GM19099 (cell line): ENCODE results near the gene FMN2.

Experiments used
- POLR2A ChIP-seq: IDR thresholded peaks from 3 replicates; pipeline ENCODE4 v1.6.1; 2011; ENCODE audit warnings: low read depth; ENCODE audit not compliant: insufficient read length; ENCODE audit errors: extremely low read depth

The FMN2 gene

GRCh38 chr1:240496356-240496755 is 404.7 kb downstream of the FMN2 start:
- no peak for TF ChIP-seq POLR2A

GRCh38 chr1:240496941-240497340 is 405.3 kb downstream of the FMN2 start:
- TF ChIP-seq POLR2A: no peak

GRCh38 chr1:240497908-240498307 is 406.2 kb downstream of the FMN2 start:
- TF ChIP-seq POLR2A: no peak

GRCh38 chr1:240498335-240498734 is 406.7 kb downstream of the FMN2 start:
- TF ChIP-seq POLR2A: no peak

GRCh38 chr1:240499012-240499411 is 407.3 kb downstream of the FMN2 start:
- TF ChIP-seq POLR2A: no peak

- no peak for TF ChIP-seq POLR2A
Observed at GRCh38 chr1:240500647-240501046, 409.0 kb downstream of the FMN2 start.

GRCh38 chr1:240501115-240501514 is 409.4 kb downstream of the FMN2 start:
- TF ChIP-seq POLR2A: no peak

- TF ChIP-seq POLR2A: no peak
Observed at GRCh38 chr1:240503036-240503435, 411.4 kb downstream of the FMN2 start.

GRCh38 chr1:240503558-240503957 is 411.9 kb downstream of the FMN2 start:
- TF ChIP-seq POLR2A: no peak

GRCh38 chr1:240506176-240506575 is 414.5 kb downstream of the FMN2 start:
- TF ChIP-seq POLR2A: no peak

GRCh38 chr1:240508201-240508600 is 416.5 kb downstream of the FMN2 start:
- TF ChIP-seq POLR2A: no peak

- TF ChIP-seq POLR2A: no peak
Observed at GRCh38 chr1:240508950-240509349, 417.3 kb downstream of the FMN2 start.

- TF ChIP-seq POLR2A: no peak
Observed at GRCh38 chr1:240511789-240512188, 420.1 kb downstream of the FMN2 start.

- TF ChIP-seq POLR2A: no peak
Observed at GRCh38 chr1:240515505-240515904, 423.8 kb downstream of the FMN2 start.

GRCh38 chr1:240516069-240516468 is 424.4 kb downstream of the FMN2 start:
- TF ChIP-seq POLR2A: no peak

GRCh38 chr1:240517891-240518290 is 426.2 kb downstream of the FMN2 start:
- no peak for TF ChIP-seq POLR2A

GRCh38 chr1:240522122-240522822 is 430.6 kb downstream of the FMN2 start:
- no peak for TF ChIP-seq POLR2A
